T-helper 2 cell (primary cell): ENCODE measurements around the gene POLG.
A peak's percentile ranks its signal among the peaks of the same experiment; 100 is the strongest.

Experiments used
- DNase-seq, 5 experiments: peaks; one replicate each; pipeline versions ENCODE4 v3.0.0 to v3.0.0-alpha.2; 2012 to 2022

POLG gene

DNA sequence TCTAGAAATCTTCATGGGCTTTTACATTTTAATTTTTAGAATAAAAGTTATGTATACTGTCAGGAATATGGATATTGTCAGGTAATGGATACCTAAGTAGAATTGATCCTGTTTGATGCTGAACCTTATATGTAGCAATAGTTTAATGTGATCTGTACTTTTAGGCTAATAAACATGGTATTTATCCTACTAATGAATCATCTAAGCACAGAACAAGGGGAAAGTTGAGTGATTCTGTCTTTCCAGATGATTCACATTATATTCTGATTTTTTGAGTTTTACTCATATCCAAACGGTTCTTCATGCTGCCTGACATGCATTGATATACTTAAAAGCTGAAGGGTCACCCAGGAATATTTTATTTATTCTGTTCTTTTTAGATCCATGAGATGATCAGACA lies 56.3 kb downstream of the POLG start:
- DNase-seq = no peak

DNA sequence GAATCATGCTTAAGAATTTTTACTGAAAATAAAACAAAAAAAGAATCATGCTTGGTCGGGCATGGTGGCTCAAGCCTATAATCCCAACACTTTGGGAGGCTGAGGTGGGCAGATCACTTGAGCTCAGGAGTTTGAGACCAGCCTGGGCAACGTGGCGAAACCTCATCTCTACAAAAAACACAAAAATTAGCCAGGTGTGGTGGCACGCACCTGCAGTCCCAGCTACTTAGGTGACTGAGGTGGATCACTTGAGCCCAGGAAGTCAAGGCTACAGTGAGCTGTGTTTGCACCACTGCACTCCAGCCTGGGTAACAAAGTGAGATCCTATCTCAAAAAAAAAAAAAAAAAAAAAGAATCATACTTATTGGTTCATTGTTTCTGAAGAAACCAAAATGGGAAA lies 57.3 kb downstream of the POLG start:
- DNase-seq = peak in 1 of 5 experiments; percentile 10
